Jurkat, Clone E6-1 (cell line): ENCODE results near the gene CCDC117. TPM values are rescaled to one million over a fixed set of nuclear protein-coding genes. Genes with fewer than 3 reads are reported as not detected.
"Not testable (repeated sequence)": the region's sequence is repeated elsewhere in the genome, so short reads cannot be mapped to it uniquely, and the experiment has no call there.

ENCODE experiments used
- DNase-seq: peaks from one replicate; pipeline ENCODE4 v3.0.0-alpha.2; 2011; ENCODE audit warnings: low read depth, low spot score
- H3K4me3 ChIP-seq: 2 replicates; pipeline ENCODE4 v1.5.1; 2011; ENCODE audit warnings: mild to moderate bottlenecking, low read length, control low read depth, moderate library complexity
- polyA plus RNA-seq: library from polyadenylated mRNA; unstranded; fragments of >200 nt; gene quantifications from one replicate; pipeline ENCODE4 v1.2.1, GENCODE V29; 2012; ENCODE audit warnings: missing spikeins; ENCODE audit not compliant: insufficient read length, insufficient read depth

The CCDC117 gene
- 28.7 TPM for polyA plus RNA-seq

GRCh38 chr22:28772633-28773460 lies at the start of gene CCDC117:
TSS of gene CCDC117 (plus strand) at chr22:28772695. CDS start at chr22:28772850, 155 bp downstream.
- peak; percentile 96 for DNase-seq
- peak within 1 kb of the TSS; percentile 90 for H3K4me3 ChIP-seq

GRCh38 chr22:28728002-28728401 lies 44.5 kb upstream of the CCDC117 start:
- no peak overlapping the region for H3K4me3 ChIP-seq
- no peak for DNase-seq

GRCh38 chr22:28728621-28729313 lies 43.7 kb upstream of the CCDC117 start:
- DNase-seq, result no peak
- H3K4me3 ChIP-seq, result no peak overlapping the region

- H3K4me3 ChIP-seq, result no peak overlapping the region
- no peak for DNase-seq
Measured at GRCh38 chr22:28730179-28730578, 42.3 kb upstream of the CCDC117 start.

GRCh38 chr22:28734393-28734792 lies 38.1 kb upstream of the CCDC117 start:
- DNase-seq, result no peak
- no peak overlapping the region for H3K4me3 ChIP-seq

- DNase-seq, result no peak
- no peak overlapping the region for H3K4me3 ChIP-seq
Measured at GRCh38 chr22:28736301-28737155, 36.0 kb upstream of the CCDC117 start.

- DNase-seq, result no peak
- no peak overlapping the region for H3K4me3 ChIP-seq
Measured at GRCh38 chr22:28737701-28738100, 34.8 kb upstream of the CCDC117 start.

GRCh38 chr22:28738876-28739275 lies 33.6 kb upstream of the CCDC117 start:
- H3K4me3 ChIP-seq, DNase-seq: not testable (repeated sequence)

GRCh38 chr22:28741200-28741784 lies 31.2 kb upstream of the CCDC117 start:
- H3K4me3 ChIP-seq, result peak overlapping the region; percentile 93
- peak; percentile 9 for DNase-seq

GRCh38 chr22:28741785-28742561 lies 30.5 kb upstream of the CCDC117 start, which contains the start of the genes CHEK2 and HSCB:
TSS of gene CHEK2 (minus strand) at chr22:28741820. CDS start at chr22:28734721, 7,099 bp downstream.
TSS of gene HSCB (plus strand) at chr22:28742039. CDS start at chr22:28742096, 57 bp downstream.
- DNase-seq, result peak; percentile 99
- H3K4me3 ChIP-seq, result peak within 1 kb of the TSS; percentile 93

GRCh38 chr22:28742562-28742962 lies 29.9 kb upstream of the CCDC117 start:
- peak overlapping the region; percentile 93 for H3K4me3 ChIP-seq
- no peak for DNase-seq

GRCh38 chr22:28743852-28744251 lies 28.6 kb upstream of the CCDC117 start:
- H3K4me3 ChIP-seq, result no peak overlapping the region
- DNase-seq, result no peak

GRCh38 chr22:28750471-28750881 lies 22.0 kb upstream of the CCDC117 start:
- no peak for DNase-seq
- H3K4me3 ChIP-seq, result no peak overlapping the region

GRCh38 chr22:28754512-28754911 lies 18.0 kb upstream of the CCDC117 start:
- H3K4me3 ChIP-seq, DNase-seq: not testable (repeated sequence)

- no peak for DNase-seq
- no peak overlapping the region for H3K4me3 ChIP-seq
Measured at GRCh38 chr22:28759861-28760560, 12.5 kb upstream of the CCDC117 start.

- no peak overlapping the region for H3K4me3 ChIP-seq
- DNase-seq, result no peak
Measured at GRCh38 chr22:28761449-28761755, 11.1 kb upstream of the CCDC117 start.

GRCh38 chr22:28762000-28762399 lies 10.5 kb upstream of the CCDC117 start:
- not testable (repeated sequence) for H3K4me3 ChIP-seq, DNase-seq

GRCh38 chr22:28766628-28767027 lies 5.9 kb upstream of the CCDC117 start:
- DNase-seq, result no peak

More at GRCh38 chr22:28766628-28767027, 5.9 kb upstream of the CCDC117 start:
- H3K4me3 ChIP-seq, result no peak overlapping the region
